Activated T-cell treated with anti-CD3 and anti-CD28 coated beads, Interleukin-2, amount 50 U/mL, for 24 hours (primary cell): ENCODE data around the gene ANO10.
"Not testable (repeated sequence)": the region's sequence is repeated elsewhere in the genome, so short reads cannot be mapped to it uniquely, and the experiment has no call there.

Experiments used
- DNase-seq: peaks from one replicate; pipeline ENCODE4 v3.0.0-alpha.2; 2020
- H3K27ac Mint-ChIP-seq: 2 replicates; pipeline ENCODE4 v1.8.0; 2020; ENCODE audit warnings: mild to moderate bottlenecking, mixed read lengths
- H3K27me3 Mint-ChIP-seq: 2 replicates; pipeline ENCODE4 v1.8.0; 2020; ENCODE audit warnings: mixed read lengths
- H3K36me3 Mint-ChIP-seq: 2 replicates; pipeline ENCODE4 v1.8.0; 2020; ENCODE audit warnings: low read depth, mixed read lengths
- H3K4me1 Mint-ChIP-seq: 2 replicates; pipeline ENCODE4 v1.8.0; 2020; ENCODE audit warnings: low read depth, mixed read lengths
- H3K4me3 Mint-ChIP-seq: 2 replicates; pipeline ENCODE4 v1.8.0; 2020; ENCODE audit warnings: mild to moderate bottlenecking, moderate library complexity, mixed read lengths
- H3K9me3 Mint-ChIP-seq: 2 replicates; pipeline ENCODE4 v1.8.0; 2020; ENCODE audit warnings: mixed read lengths

ANO10 gene

GRCh38 chr3:43468133-43468532 lies 153.7 kb downstream of the ANO10 start:
- Mint-ChIP-seq H3K4me1 (peaks cover 12% of the 10 kb centered on the region), H3K9me3 (no peaks in the 10 kb centered on the region), H3K27ac (no peak overlapping the region), H3K27me3 (no peaks in the 10 kb centered on the region), H3K4me3 (no peak overlapping the region), H3K36me3 (peaks cover 6% of the 10 kb centered on the region)
- no peak for DNase-seq

GRCh38 chr3:43465109-43465508 lies 156.7 kb downstream of the ANO10 start:
- Mint-ChIP-seq H3K4me3 (no peak overlapping the region), H3K36me3 (peaks cover 12% of the 10 kb centered on the region), H3K27ac (no peak overlapping the region), H3K9me3 (peaks cover 4% of the 10 kb centered on the region), H3K27me3 (no peaks in the 10 kb centered on the region), H3K4me1 (peaks cover 8% of the 10 kb centered on the region)
- no peak for DNase-seq

GRCh38 chr3:43462566-43462965 lies 159.2 kb downstream of the ANO10 start:
- H3K27me3 Mint-ChIP-seq, DNase-seq, H3K27ac Mint-ChIP-seq, H3K9me3 Mint-ChIP-seq, H3K4me1 Mint-ChIP-seq, H3K4me3 Mint-ChIP-seq: not testable (repeated sequence)
- H3K36me3 Mint-ChIP-seq, result peaks cover 12% of the 10 kb centered on the region

- Mint-ChIP-seq H3K4me1 (peaks cover 11% of the 10 kb centered on the region), H3K36me3 (peaks cover 12% of the 10 kb centered on the region), H3K4me3 (no peak overlapping the region), H3K9me3 (peaks cover 4% of the 10 kb centered on the region), H3K27me3 (no peaks in the 10 kb centered on the region), H3K27ac (no peak overlapping the region)
- DNase-seq, result no peak
Observed at GRCh38 chr3:43461345-43461744, 160.5 kb downstream of the ANO10 start.

- H3K4me1 Mint-ChIP-seq, result peaks cover 12% of the 10 kb centered on the region
- not testable (repeated sequence) for H3K9me3 Mint-ChIP-seq, H3K4me3 Mint-ChIP-seq, H3K27me3 Mint-ChIP-seq, DNase-seq, H3K36me3 Mint-ChIP-seq, H3K27ac Mint-ChIP-seq
Observed at GRCh38 chr3:43457038-43457437, 164.8 kb downstream of the ANO10 start.

- H3K36me3 Mint-ChIP-seq, result no peaks in the 10 kb centered on the region
- H3K9me3 Mint-ChIP-seq, result no peaks in the 10 kb centered on the region
- DNase-seq, result no peak
- no peak overlapping the region for H3K4me3 Mint-ChIP-seq
- H3K4me1 Mint-ChIP-seq, result peaks cover 12% of the 10 kb centered on the region
- no peaks in the 10 kb centered on the region for H3K27me3 Mint-ChIP-seq
- no peak overlapping the region for H3K27ac Mint-ChIP-seq
Observed at GRCh38 chr3:43455233-43455632, 166.6 kb downstream of the ANO10 start.

GRCh38 chr3:43453981-43454380 lies 167.8 kb downstream of the ANO10 start:
- Mint-ChIP-seq H3K27me3 (no peaks in the 10 kb centered on the region), H3K4me3 (no peak overlapping the region), H3K36me3 (no peaks in the 10 kb centered on the region), H3K27ac (no peak overlapping the region), H3K9me3 (no peaks in the 10 kb centered on the region), H3K4me1 (peaks cover 12% of the 10 kb centered on the region)
- no peak for DNase-seq

GRCh38 chr3:43451670-43452254 lies 170.0 kb downstream of the ANO10 start:
- no peaks in the 10 kb centered on the region for H3K36me3 Mint-ChIP-seq

GRCh38 chr3:43448098-43448497 lies 173.7 kb downstream of the ANO10 start:
- Mint-ChIP-seq H3K9me3 (no peaks in the 10 kb centered on the region), H3K36me3 (no peaks in the 10 kb centered on the region), H3K27ac (no peak overlapping the region), H3K4me3 (no peak overlapping the region), H3K27me3 (no peaks in the 10 kb centered on the region), H3K4me1 (peaks cover 6% of the 10 kb centered on the region)
- no peak for DNase-seq

More at GRCh38 chr3:43451670-43452254, 170.0 kb downstream of the ANO10 start:
- Mint-ChIP-seq H3K4me1 (peaks cover 10% of the 10 kb centered on the region), H3K27me3 (no peaks in the 10 kb centered on the region), H3K4me3 (no peak overlapping the region), H3K9me3 (no peaks in the 10 kb centered on the region), H3K27ac (no peak overlapping the region)
- DNase-seq, result no peak

GRCh38 chr3:43445820-43446219 lies 176.0 kb downstream of the ANO10 start:
- no peak for DNase-seq
- Mint-ChIP-seq H3K27ac (no peak overlapping the region), H3K4me3 (no peak overlapping the region), H3K4me1 (peaks cover 9% of the 10 kb centered on the region), H3K27me3 (no peaks in the 10 kb centered on the region), H3K9me3 (no peaks in the 10 kb centered on the region), H3K36me3 (no peaks in the 10 kb centered on the region)

- no peak for DNase-seq
- Mint-ChIP-seq H3K9me3 (peaks cover 8% of the 10 kb centered on the region), H3K27ac (no peak overlapping the region), H3K36me3 (peaks cover 5% of the 10 kb centered on the region), H3K4me3 (no peak overlapping the region), H3K27me3 (no peaks in the 10 kb centered on the region), H3K4me1 (peaks cover 10% of the 10 kb centered on the region)
Observed at GRCh38 chr3:43442872-43443395, 178.9 kb downstream of the ANO10 start.

GRCh38 chr3:43436507-43437140 lies 185.2 kb downstream of the ANO10 start:
- DNase-seq, result no peak
- no peak overlapping the region for H3K4me3 Mint-ChIP-seq
- no peak overlapping the region for H3K27ac Mint-ChIP-seq

GRCh38 chr3:43435706-43436105 lies 186.1 kb downstream of the ANO10 start:
- Mint-ChIP-seq H3K9me3 (peaks cover 8% of the 10 kb centered on the region), H3K36me3 (peaks cover 13% of the 10 kb centered on the region), H3K27ac (no peak overlapping the region), H3K27me3 (no peaks in the 10 kb centered on the region), H3K4me3 (no peak overlapping the region), H3K4me1 (peaks cover 4% of the 10 kb centered on the region)
- DNase-seq, result no peak

More at GRCh38 chr3:43436507-43437140, 185.2 kb downstream of the ANO10 start:
- Mint-ChIP-seq H3K36me3 (peaks cover 13% of the 10 kb centered on the region), H3K4me1 (peaks cover 7% of the 10 kb centered on the region), H3K9me3 (peaks cover 8% of the 10 kb centered on the region), H3K27me3 (no peaks in the 10 kb centered on the region)

GRCh38 chr3:43434431-43434830 lies 187.4 kb downstream of the ANO10 start:
- H3K9me3 Mint-ChIP-seq, result peaks cover 8% of the 10 kb centered on the region
- H3K36me3 Mint-ChIP-seq, result peaks cover 13% of the 10 kb centered on the region
- no peak overlapping the region for H3K4me3 Mint-ChIP-seq
- H3K27ac Mint-ChIP-seq, result no peak overlapping the region
- H3K27me3 Mint-ChIP-seq, result no peaks in the 10 kb centered on the region
- H3K4me1 Mint-ChIP-seq, result peaks cover 1% of the 10 kb centered on the region
- no peak for DNase-seq

- no peak for DNase-seq
- no peak overlapping the region for H3K4me3 Mint-ChIP-seq
- no peak overlapping the region for H3K27ac Mint-ChIP-seq
Observed at GRCh38 chr3:43432462-43432861, 189.3 kb downstream of the ANO10 start.

More at GRCh38 chr3:43432462-43432861, 189.3 kb downstream of the ANO10 start:
- Mint-ChIP-seq H3K9me3 (no peaks in the 10 kb centered on the region), H3K27me3 (no peaks in the 10 kb centered on the region), H3K4me1 (no peaks in the 10 kb centered on the region), H3K36me3 (peaks cover 4% of the 10 kb centered on the region)
